Right lobe of liver (tissue), 4 donors: Measurements from ENCODE around the gene ROGDI.

Source experiments
- POLR2A ChIP-seq: fragments of 450-650 bp; IDR thresholded peaks from one replicate; pipeline ENCODE4 v1.6.1; 2017; ENCODE audit warnings: antibody characterized with exemption, mild to moderate bottlenecking
- TF ChIP-seq, protein P1 (sequence below), 4 donors: fragments of 200-600 bp in 3 of 4; fragments of 450-650 bp in 1 of 4; IDR thresholded peaks; one replicate each; pipeline versions ENCODE4 v1.5.1 to v1.8.0; 2016 to 2022; ENCODE audit warnings: antibody characterized with exemption in 4 of 4, mild to moderate bottlenecking in 2 of 4
- donor health status: DM: no; HTN: no; CAD: no.
- donor health status: DM: no; HTN: no; CAD: no.
- donor health status: DM: no; HTN: yes; CAD: no.

GRCh38 chr16:4802659-4803287, 340 bp upstream of the ROGDI start:
- TF ChIP-seq, protein P1, sequence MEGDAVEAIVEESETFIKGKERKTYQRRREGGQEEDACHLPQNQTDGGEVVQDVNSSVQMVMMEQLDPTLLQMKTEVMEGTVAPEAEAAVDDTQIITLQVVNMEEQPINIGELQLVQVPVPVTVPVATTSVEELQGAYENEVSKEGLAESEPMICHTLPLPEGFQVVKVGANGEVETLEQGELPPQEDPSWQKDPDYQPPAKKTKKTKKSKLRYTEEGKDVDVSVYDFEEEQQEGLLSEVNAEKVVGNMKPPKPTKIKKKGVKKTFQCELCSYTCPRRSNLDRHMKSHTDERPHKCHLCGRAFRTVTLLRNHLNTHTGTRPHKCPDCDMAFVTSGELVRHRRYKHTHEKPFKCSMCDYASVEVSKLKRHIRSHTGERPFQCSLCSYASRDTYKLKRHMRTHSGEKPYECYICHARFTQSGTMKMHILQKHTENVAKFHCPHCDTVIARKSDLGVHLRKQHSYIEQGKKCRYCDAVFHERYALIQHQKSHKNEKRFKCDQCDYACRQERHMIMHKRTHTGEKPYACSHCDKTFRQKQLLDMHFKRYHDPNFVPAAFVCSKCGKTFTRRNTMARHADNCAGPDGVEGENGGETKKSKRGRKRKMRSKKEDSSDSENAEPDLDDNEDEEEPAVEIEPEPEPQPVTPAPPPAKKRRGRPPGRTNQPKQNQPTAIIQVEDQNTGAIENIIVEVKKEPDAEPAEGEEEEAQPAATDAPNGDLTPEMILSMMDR (IDR thresholded peaks at IDR 0.05), result peak; percentile 13 to 32 (median 26)
- no peak for TF ChIP-seq POLR2A
